Mesothelial cell of epicardium (in vitro differentiated cells): ENCODE results near the gene ST14. TPM values are rescaled to one million over a fixed set of nuclear protein-coding genes. Genes with fewer than 3 reads are reported as not detected.

Experiments used
- DNase-seq, 2 experiments: peaks; one replicate each; pipeline ENCODE4 v3.0.0; 2021; ENCODE audit warnings: low spot score in 2 of 2; ENCODE audit not compliant: unreplicated experiment in 2 of 2
- H3K27ac Mint-ChIP-seq: 2 replicates; pipeline ENCODE4 v1.8.0; 2021; ENCODE audit warnings: mixed read lengths
- H3K27me3 Mint-ChIP-seq: 2 replicates; pipeline ENCODE4 v1.8.0; 2021; ENCODE audit warnings: low read depth, mixed read lengths
- H3K36me3 Mint-ChIP-seq: 2 replicates; pipeline ENCODE4 v1.8.0; 2021; ENCODE audit warnings: mixed read lengths
- H3K4me1 Mint-ChIP-seq: 2 replicates; pipeline ENCODE4 v1.8.0; 2021; ENCODE audit warnings: mixed read lengths
- H3K4me3 Mint-ChIP-seq: 2 replicates; pipeline ENCODE4 v1.8.0; 2021; ENCODE audit warnings: mild to moderate bottlenecking, moderate library complexity, mixed read lengths
- H3K9me3 Mint-ChIP-seq: 2 replicates; pipeline ENCODE4 v1.8.0; 2021; ENCODE audit warnings: mixed read lengths
- total RNA-seq: library from RNA; stranded (reverse); gene quantifications from 3 replicates; pipeline ENCODE4 v1.2.1, GENCODE V29; 2021
- TF ChIP-seq, protein P1 (sequence below): fragments of 200-600 bp; sonication (generic); IDR thresholded peaks from one replicate; pipeline ENCODE4 v1.5.0; 2021; ENCODE audit warnings: antibody characterized with exemption; ENCODE audit not compliant: unreplicated experiment

The ST14 gene
- total RNA-seq, 1 donor from 2014 or later = 39.6 TPM

GRCh38 chr11:130159139-130159538 is 443 bp upstream of the ST14 start:
- TF ChIP-seq, protein P1, sequence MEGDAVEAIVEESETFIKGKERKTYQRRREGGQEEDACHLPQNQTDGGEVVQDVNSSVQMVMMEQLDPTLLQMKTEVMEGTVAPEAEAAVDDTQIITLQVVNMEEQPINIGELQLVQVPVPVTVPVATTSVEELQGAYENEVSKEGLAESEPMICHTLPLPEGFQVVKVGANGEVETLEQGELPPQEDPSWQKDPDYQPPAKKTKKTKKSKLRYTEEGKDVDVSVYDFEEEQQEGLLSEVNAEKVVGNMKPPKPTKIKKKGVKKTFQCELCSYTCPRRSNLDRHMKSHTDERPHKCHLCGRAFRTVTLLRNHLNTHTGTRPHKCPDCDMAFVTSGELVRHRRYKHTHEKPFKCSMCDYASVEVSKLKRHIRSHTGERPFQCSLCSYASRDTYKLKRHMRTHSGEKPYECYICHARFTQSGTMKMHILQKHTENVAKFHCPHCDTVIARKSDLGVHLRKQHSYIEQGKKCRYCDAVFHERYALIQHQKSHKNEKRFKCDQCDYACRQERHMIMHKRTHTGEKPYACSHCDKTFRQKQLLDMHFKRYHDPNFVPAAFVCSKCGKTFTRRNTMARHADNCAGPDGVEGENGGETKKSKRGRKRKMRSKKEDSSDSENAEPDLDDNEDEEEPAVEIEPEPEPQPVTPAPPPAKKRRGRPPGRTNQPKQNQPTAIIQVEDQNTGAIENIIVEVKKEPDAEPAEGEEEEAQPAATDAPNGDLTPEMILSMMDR = no peak
- no peaks in the 10 kb centered on the region for H3K9me3 Mint-ChIP-seq
- peak overlapping the region; percentile 61 for H3K4me3 Mint-ChIP-seq
- no peaks in the 10 kb centered on the region for H3K36me3 Mint-ChIP-seq
- peak overlapping the region; percentile 51 for H3K27ac Mint-ChIP-seq
- peaks cover 19% of the 10 kb centered on the region for H3K4me1 Mint-ChIP-seq
- no peak for DNase-seq
- peaks cover 44% of the 10 kb centered on the region for H3K27me3 Mint-ChIP-seq

DNA sequence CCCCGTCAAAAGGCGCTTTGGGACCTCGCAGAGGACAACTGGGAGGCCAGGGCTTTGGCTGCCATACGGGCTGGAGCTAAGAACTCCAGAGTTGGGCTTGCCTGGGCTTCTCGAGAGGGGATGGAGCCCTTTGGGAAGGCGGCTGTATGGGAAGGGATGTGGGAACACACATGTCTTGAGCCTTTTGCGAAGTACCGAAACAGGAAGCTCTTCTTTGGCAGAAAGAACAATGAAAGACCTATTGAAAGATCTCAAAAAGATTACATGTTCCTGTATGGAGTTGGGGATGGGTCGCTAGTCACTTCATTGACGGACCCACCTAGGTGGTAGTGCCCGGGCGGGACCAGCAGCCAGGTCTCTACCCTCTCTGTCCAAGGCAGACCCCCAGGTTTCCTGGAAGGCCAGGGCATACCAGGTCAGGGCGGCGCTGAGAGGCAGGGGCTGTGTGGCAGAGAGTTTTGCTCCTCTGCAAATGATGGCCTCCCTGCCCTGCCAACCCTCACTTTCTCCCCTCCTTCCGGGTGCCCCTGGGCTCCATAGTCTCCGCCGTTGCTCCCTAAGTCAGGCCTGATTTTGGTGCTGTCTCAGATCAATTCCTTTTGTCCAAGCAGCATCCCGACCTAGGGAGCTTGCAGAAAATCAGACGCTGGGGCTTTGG is 1.0 kb downstream of the ST14 start:
- TF ChIP-seq, protein P1 = no peak
- Mint-ChIP-seq H3K36me3 (no peaks in the 10 kb centered on the region), H3K4me3 (peak overlapping the region; percentile 78), H3K27ac (peak overlapping the region; percentile 84), H3K27me3 (peaks cover 44% of the 10 kb centered on the region), H3K9me3 (no peaks in the 10 kb centered on the region), H3K4me1 (peaks cover 19% of the 10 kb centered on the region)
- DNase-seq = no peak

DNA sequence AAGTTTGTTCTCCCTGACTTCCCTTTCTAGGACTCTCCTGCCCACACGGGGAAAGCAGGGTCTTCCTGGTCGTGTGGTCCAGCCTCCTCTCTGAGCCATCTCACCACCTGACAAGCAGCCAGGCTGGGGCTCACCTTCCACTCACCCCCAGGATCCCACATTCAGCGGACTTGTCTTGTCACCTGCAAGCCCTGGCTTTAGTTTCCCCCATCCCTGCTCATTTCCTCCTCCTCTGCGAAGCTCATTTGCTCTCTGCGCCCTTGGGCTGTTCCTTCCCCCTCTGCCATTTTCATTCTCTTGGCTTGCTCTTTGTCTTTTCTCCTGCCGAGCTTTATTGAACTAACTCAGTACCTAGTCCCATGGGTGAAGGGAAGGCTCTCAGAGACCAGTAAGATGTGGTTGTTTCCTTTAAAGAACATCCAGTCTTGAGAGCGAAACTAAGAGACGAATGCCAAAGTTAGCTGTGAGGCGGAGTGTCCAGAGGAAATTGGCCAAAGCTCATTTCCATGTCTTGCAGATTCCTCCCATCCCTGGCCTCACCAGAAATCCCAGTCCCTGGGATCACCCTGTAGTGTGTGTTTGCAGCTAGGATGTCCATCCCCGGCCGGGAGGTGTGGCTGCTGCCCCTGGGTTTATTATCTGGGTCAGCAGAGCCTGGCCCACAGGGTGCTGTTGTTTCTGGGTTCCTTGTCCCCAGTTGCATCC is 2.0 kb downstream of the ST14 start:
- peaks cover 19% of the 10 kb centered on the region for H3K4me1 Mint-ChIP-seq
- no peaks in the 10 kb centered on the region for H3K9me3 Mint-ChIP-seq
- DNase-seq = no peak
- H3K36me3 Mint-ChIP-seq = no peaks in the 10 kb centered on the region
- H3K27me3 Mint-ChIP-seq = peaks cover 43% of the 10 kb centered on the region
- peak overlapping the region; percentile 51 for H3K27ac Mint-ChIP-seq
- TF ChIP-seq, protein P1 = no peak
- H3K4me3 Mint-ChIP-seq = peak overlapping the region; percentile 78

DNA sequence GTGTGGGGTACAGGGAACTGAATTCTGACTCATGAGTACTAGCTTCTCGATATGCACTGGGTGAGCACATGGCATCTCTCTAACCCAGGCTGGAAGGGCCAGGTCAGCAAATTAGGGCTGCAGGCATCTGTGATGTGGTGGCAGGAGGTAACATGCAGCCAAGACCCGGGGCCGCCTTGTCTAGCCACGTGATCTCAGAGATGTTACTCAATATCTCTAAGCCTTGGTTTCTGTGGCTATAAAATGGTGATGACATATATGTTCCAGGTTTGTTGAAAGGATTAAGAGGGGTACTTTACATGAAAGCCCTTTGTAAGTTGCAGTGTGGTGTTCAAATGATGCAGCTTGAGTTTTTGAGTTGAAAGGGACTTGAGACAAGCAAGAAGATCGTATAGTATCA is 3.2 kb downstream of the ST14 start:
- TF ChIP-seq, protein P1 = no peak
- Mint-ChIP-seq H3K27me3 (peaks cover 35% of the 10 kb centered on the region), H3K4me1 (peaks cover 19% of the 10 kb centered on the region), H3K27ac (no peak overlapping the region), H3K4me3 (no peak overlapping the region), H3K36me3 (no peaks in the 10 kb centered on the region), H3K9me3 (no peaks in the 10 kb centered on the region)
- DNase-seq = no peak

DNA sequence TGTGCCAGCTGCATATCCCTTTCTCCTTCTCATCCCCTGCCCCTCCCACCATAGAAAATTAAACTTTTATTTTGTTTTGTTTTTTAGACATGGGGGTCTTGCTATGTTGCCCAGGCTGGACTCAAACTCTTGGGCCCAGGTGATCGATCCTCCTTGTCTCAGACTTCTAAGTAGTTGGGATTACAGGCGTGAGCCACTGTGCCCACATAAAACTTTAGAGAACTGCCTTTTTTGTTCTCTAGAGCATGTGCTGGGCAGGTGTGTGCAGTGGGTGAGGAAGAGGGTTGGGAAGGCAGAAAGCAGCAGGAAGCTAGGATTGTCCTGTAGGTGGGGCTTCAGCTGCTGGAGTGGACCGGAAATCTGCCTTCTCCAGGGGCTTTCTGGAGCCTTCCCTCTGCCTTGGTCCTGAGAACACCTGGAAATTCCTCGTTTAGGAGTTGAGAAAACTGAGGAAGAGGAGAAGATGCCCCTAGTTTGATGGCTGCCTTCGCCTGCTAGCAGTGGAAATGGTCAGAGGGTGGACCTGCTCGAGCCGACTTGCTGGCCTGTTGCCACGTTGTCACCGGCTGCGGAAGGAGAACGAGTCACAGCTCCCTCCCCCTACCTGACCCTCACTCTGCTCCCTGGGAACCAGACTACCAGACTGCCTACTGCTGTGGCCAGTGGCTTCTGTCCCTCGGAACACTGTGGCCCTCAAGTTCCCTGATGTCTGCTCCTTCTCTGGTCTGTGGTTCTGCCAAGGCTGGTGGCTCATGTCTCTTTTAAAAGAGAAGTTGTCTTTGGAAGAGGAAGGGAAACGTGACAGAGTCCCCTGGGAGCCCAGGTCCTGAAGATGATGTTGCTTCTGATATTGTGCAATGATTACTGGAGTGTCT is 4.0 kb downstream of the ST14 start:
- Mint-ChIP-seq H3K27me3 (peaks cover 27% of the 10 kb centered on the region), H3K9me3 (no peaks in the 10 kb centered on the region), H3K4me3 (no peak overlapping the region), H3K4me1 (peaks cover 17% of the 10 kb centered on the region), H3K27ac (no peak overlapping the region), H3K36me3 (no peaks in the 10 kb centered on the region)
- TF ChIP-seq, protein P1 = no peak
- no peak for DNase-seq
